ENCODE measurements around the gene SRGAP3. TPM values are rescaled to one million over a fixed set of nuclear protein-coding genes. Genes with fewer than 3 reads are reported as not detected.

SRGAP3 gene
- total and polyA plus RNA-seq, 2 donors = 3.9 to 4.4 TPM

GRCh38 chr3:9193633-9194195, 55.7 kb downstream of the SRGAP3 start:
- Histone ChIP-seq H3K4me1 (ENCODE audit: control insufficient read depth in 2 of 2, insufficient read depth in 2 of 2, low read length in 2 of 2) (peaks cover 0 to 4% of the 10 kb centered on the region in 2 donors), H3K27me3 (ENCODE audit: control insufficient read depth in 2 of 2, insufficient read depth in 1 of 2, low read length in 1 of 2) (no peaks in the 10 kb centered on the region), H3K4me3 (ENCODE audit: low read length in 2 of 2) (no peak overlapping the region), H3K36me3 (ENCODE audit: control insufficient read depth in 2 of 2, insufficient read depth in 2 of 2, low read length in 1 of 2) (no peaks in the 10 kb centered on the region), H3K9me3 (ENCODE audit: control insufficient read depth in 2 of 2, insufficient read depth in 1 of 2, low read length in 1 of 2) (no peaks in the 10 kb centered on the region), H3K27ac (ENCODE audit: low read depth in 1 of 2, low read length in 1 of 2) (no peak overlapping the region)
- WGBS = 96% methylated on average over 10 of the region's 10 CpGs
- no peak for DNase-seq (ENCODE audit: low read depth in 6 of 9, low spot score in 9 of 9)

DNA sequence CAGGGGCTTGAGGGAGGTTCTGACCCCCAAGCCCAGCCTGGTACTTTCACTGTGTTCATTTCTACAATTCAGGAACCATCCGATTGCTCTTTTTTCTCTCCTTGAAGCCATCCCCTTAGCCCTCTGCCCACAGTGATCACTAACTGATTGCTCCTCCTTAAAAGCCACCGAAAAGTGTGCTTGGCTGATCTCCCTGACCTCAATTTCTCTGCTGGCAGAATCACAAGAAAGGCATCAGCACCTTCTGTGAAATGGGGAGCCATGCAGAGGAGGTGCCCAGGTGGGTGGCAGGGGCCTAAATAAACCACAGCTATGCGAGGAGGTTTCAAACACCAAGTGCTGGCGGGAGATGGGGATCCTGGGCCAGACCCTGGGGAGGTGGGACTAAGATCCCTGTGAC, 56.2 kb downstream of the SRGAP3 start:
- Histone ChIP-seq H3K27ac (ENCODE audit: low read depth in 1 of 2, low read length in 1 of 2) (no peak overlapping the region), H3K4me3 (ENCODE audit: low read length in 2 of 2) (no peak overlapping the region), H3K4me1 (ENCODE audit: control insufficient read depth in 2 of 2, insufficient read depth in 2 of 2, low read length in 2 of 2) (peaks cover 0 to 4% of the 10 kb centered on the region in 2 donors), H3K27me3 (ENCODE audit: control insufficient read depth in 2 of 2, insufficient read depth in 1 of 2, low read length in 1 of 2) (no peaks in the 10 kb centered on the region), H3K36me3 (ENCODE audit: control insufficient read depth in 2 of 2, insufficient read depth in 2 of 2, low read length in 1 of 2) (no peaks in the 10 kb centered on the region), H3K9me3 (ENCODE audit: control insufficient read depth in 2 of 2, insufficient read depth in 1 of 2, low read length in 1 of 2) (no peaks in the 10 kb centered on the region)
- no peak for DNase-seq (ENCODE audit: low read depth in 6 of 9, low spot score in 9 of 9)
- 93% methylated on average over 4 of the region's 4 CpGs for WGBS

GRCh38 chr3:9192248-9193025, 57.0 kb downstream of the SRGAP3 start:
- no peak for DNase-seq (ENCODE audit: low read depth in 6 of 9, low spot score in 9 of 9)
- Histone ChIP-seq H3K4me3 (ENCODE audit: low read length in 2 of 2) (no peak overlapping the region), H3K27me3 (ENCODE audit: control insufficient read depth in 2 of 2, insufficient read depth in 1 of 2, low read length in 1 of 2) (no peaks in the 10 kb centered on the region), H3K27ac (ENCODE audit: low read depth in 1 of 2, low read length in 1 of 2) (no peak overlapping the region), H3K36me3 (ENCODE audit: control insufficient read depth in 2 of 2, insufficient read depth in 2 of 2, low read length in 1 of 2) (no peaks in the 10 kb centered on the region), H3K9me3 (ENCODE audit: control insufficient read depth in 2 of 2, insufficient read depth in 1 of 2, low read length in 1 of 2) (no peaks in the 10 kb centered on the region), H3K4me1 (ENCODE audit: control insufficient read depth in 2 of 2, insufficient read depth in 2 of 2, low read length in 2 of 2) (peaks cover 0 to 4% of the 10 kb centered on the region in 2 donors)
- WGBS = 96% methylated on average over 9 of the region's 9 CpGs

DNA sequence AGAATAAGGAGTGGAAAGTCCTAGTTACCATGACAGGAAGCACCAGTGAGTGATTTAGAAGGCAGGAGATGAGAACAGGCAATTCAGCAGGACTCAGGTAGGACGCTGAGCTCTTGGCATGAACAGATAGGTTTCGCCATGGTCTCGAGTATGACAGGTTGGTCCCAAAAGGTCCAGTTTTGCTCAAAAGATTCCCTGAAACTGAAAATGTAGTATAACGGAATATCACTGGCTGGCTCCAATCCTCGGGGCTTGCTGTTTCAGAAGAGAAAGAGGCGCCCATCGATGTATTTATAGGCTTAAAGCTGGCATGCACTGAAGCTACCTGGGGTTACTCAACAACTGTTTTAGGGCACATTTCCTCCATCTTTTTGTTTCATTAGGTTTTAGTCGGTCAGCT, 59.2 kb downstream of the SRGAP3 start:
- DNase-seq (ENCODE audit: low read depth in 6 of 9, low spot score in 9 of 9) = no peak
- Histone ChIP-seq H3K4me3 (ENCODE audit: low read length in 2 of 2) (no peak overlapping the region), H3K36me3 (ENCODE audit: control insufficient read depth in 2 of 2, insufficient read depth in 2 of 2, low read length in 1 of 2) (no peaks in the 10 kb centered on the region), H3K9me3 (ENCODE audit: control insufficient read depth in 2 of 2, insufficient read depth in 1 of 2, low read length in 1 of 2) (no peaks in the 10 kb centered on the region), H3K4me1 (ENCODE audit: control insufficient read depth in 2 of 2, insufficient read depth in 2 of 2, low read length in 2 of 2) (peaks cover 0 to 4% of the 10 kb centered on the region in 2 donors), H3K27ac (ENCODE audit: low read depth in 1 of 2, low read length in 1 of 2) (no peak overlapping the region), H3K27me3 (ENCODE audit: control insufficient read depth in 2 of 2, insufficient read depth in 1 of 2, low read length in 1 of 2) (no peaks in the 10 kb centered on the region)
- 97% methylated on average over 8 of the region's 8 CpGs for WGBS

DNA sequence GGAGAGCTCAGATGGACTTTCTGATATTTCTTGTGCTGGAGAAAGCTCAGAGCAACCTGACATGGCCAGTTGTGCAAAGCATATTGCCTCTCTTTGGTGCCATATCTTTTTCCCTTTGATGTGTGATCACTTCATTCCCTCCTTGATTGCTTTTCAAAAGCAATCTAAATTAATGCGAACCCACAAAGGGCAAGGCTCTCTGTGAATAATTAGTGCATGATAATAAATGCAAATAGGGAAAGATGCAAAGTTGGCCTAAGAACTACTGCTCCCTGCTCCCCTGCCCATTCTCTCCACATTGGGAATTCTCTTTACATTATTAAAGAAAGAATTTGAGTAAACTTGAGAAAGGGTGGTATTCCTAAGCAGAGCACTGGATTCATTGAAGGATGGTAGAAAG, 60.9 kb downstream of the SRGAP3 start:
- H3K4me1 ChIP-seq (ENCODE audit: control insufficient read depth in 2 of 2, insufficient read depth in 2 of 2, low read length in 2 of 2) = peaks cover 0 to 4% of the 10 kb centered on the region in 2 donors
- H3K27me3 ChIP-seq (ENCODE audit: control insufficient read depth in 2 of 2, insufficient read depth in 1 of 2, low read length in 1 of 2) = no peaks in the 10 kb centered on the region
- H3K27ac ChIP-seq (ENCODE audit: low read depth in 1 of 2, low read length in 1 of 2) = no peak overlapping the region
- H3K4me3 ChIP-seq (ENCODE audit: low read length in 2 of 2) = no peak overlapping the region
- no peaks in the 10 kb centered on the region for H3K9me3 ChIP-seq (ENCODE audit: control insufficient read depth in 2 of 2, insufficient read depth in 1 of 2, low read length in 1 of 2)
- no peak for DNase-seq (ENCODE audit: low read depth in 6 of 9, low spot score in 9 of 9)
- H3K36me3 ChIP-seq (ENCODE audit: control insufficient read depth in 2 of 2, insufficient read depth in 2 of 2, low read length in 1 of 2) = no peaks in the 10 kb centered on the region
- 100% methylated on average over 1 of the region's 1 CpG for WGBS

GRCh38 chr3:9185701-9186100, 63.7 kb downstream of the SRGAP3 start:
- H3K4me3 ChIP-seq (ENCODE audit: low read length in 2 of 2) = no peak overlapping the region
- no peak for DNase-seq (ENCODE audit: low read depth in 6 of 9, low spot score in 9 of 9)
- no peaks in the 10 kb centered on the region for H3K27me3 ChIP-seq (ENCODE audit: control insufficient read depth in 2 of 2, insufficient read depth in 1 of 2, low read length in 1 of 2)
- H3K4me1 ChIP-seq (ENCODE audit: control insufficient read depth in 2 of 2, insufficient read depth in 2 of 2, low read length in 2 of 2) = peaks cover 4 to 6% of the 10 kb centered on the region in 2 donors
- no peaks in the 10 kb centered on the region for H3K36me3 ChIP-seq (ENCODE audit: control insufficient read depth in 2 of 2, insufficient read depth in 2 of 2, low read length in 1 of 2)
- H3K27ac ChIP-seq (ENCODE audit: low read depth in 1 of 2, low read length in 1 of 2) = no peak overlapping the region
- 95% methylated on average over 5 of the region's 5 CpGs for WGBS
- H3K9me3 ChIP-seq (ENCODE audit: control insufficient read depth in 2 of 2, insufficient read depth in 1 of 2, low read length in 1 of 2) = no peaks in the 10 kb centered on the region

GRCh38 chr3:9185046-9185445, 64.4 kb downstream of the SRGAP3 start:
- Histone ChIP-seq H3K27ac (ENCODE audit: low read depth in 1 of 2, low read length in 1 of 2) (no peak overlapping the region), H3K9me3 (ENCODE audit: control insufficient read depth in 2 of 2, insufficient read depth in 1 of 2, low read length in 1 of 2) (no peaks in the 10 kb centered on the region), H3K36me3 (ENCODE audit: control insufficient read depth in 2 of 2, insufficient read depth in 2 of 2, low read length in 1 of 2) (no peaks in the 10 kb centered on the region), H3K4me1 (ENCODE audit: control insufficient read depth in 2 of 2, insufficient read depth in 2 of 2, low read length in 2 of 2) (peaks cover 4 to 13% of the 10 kb centered on the region in 2 donors), H3K27me3 (ENCODE audit: control insufficient read depth in 2 of 2, insufficient read depth in 1 of 2, low read length in 1 of 2) (no peaks in the 10 kb centered on the region), H3K4me3 (ENCODE audit: low read length in 2 of 2) (no peak overlapping the region)
- 97% methylated on average over 3 of the region's 3 CpGs for WGBS
- no peak for DNase-seq (ENCODE audit: low read depth in 6 of 9, low spot score in 9 of 9)

GRCh38 chr3:9184461-9184835, 65.0 kb downstream of the SRGAP3 start:
- Histone ChIP-seq H3K9me3 (ENCODE audit: control insufficient read depth in 2 of 2, insufficient read depth in 1 of 2, low read length in 1 of 2) (no peaks in the 10 kb centered on the region), H3K27ac (ENCODE audit: low read depth in 1 of 2, low read length in 1 of 2) (peak overlapping the region in 1 of 2 donors; percentile 17), H3K4me3 (ENCODE audit: low read length in 2 of 2) (no peak overlapping the region), H3K27me3 (ENCODE audit: control insufficient read depth in 2 of 2, insufficient read depth in 1 of 2, low read length in 1 of 2) (no peaks in the 10 kb centered on the region), H3K36me3 (ENCODE audit: control insufficient read depth in 2 of 2, insufficient read depth in 2 of 2, low read length in 1 of 2) (no peaks in the 10 kb centered on the region), H3K4me1 (ENCODE audit: control insufficient read depth in 2 of 2, insufficient read depth in 2 of 2, low read length in 2 of 2) (peaks cover 4 to 19% of the 10 kb centered on the region in 2 donors)
- no peak for DNase-seq (ENCODE audit: low read depth in 6 of 9, low spot score in 9 of 9)
- 99% methylated on average over 4 of the region's 4 CpGs for WGBS

- H3K4me1 ChIP-seq (ENCODE audit: control insufficient read depth in 2 of 2, insufficient read depth in 2 of 2, low read length in 2 of 2) = peaks cover 4 to 19% of the 10 kb centered on the region in 2 donors
- no peaks in the 10 kb centered on the region for H3K36me3 ChIP-seq (ENCODE audit: control insufficient read depth in 2 of 2, insufficient read depth in 2 of 2, low read length in 1 of 2)
- H3K9me3 ChIP-seq (ENCODE audit: control insufficient read depth in 2 of 2, insufficient read depth in 1 of 2, low read length in 1 of 2) = no peaks in the 10 kb centered on the region
- DNase-seq (ENCODE audit: low read depth in 6 of 9, low spot score in 9 of 9) = no peak
- 92% methylated on average over 10 of the region's 10 CpGs for WGBS
- H3K27ac ChIP-seq (ENCODE audit: low read depth in 1 of 2, low read length in 1 of 2) = no peak overlapping the region
- H3K27me3 ChIP-seq (ENCODE audit: control insufficient read depth in 2 of 2, insufficient read depth in 1 of 2, low read length in 1 of 2) = no peaks in the 10 kb centered on the region
- no peak overlapping the region for H3K4me3 ChIP-seq (ENCODE audit: low read length in 2 of 2)
These were observed 65.5 kb downstream of the SRGAP3 start for GRCh38 chr3:9183811-9184460.

All from thymus (tissue), 11 donors.